Left cardiac atrium (tissue), 4 donors: ENCODE data around the gene FGGY. TPM values are rescaled to one million over a fixed set of nuclear protein-coding genes. Genes with fewer than 3 reads are reported as not detected.
"Not testable (repeated sequence)": the region's sequence is repeated elsewhere in the genome, so short reads cannot be mapped to it uniquely, and the experiment has no call there.

Source experiments
- ATAC-seq, 2 donors: fragments of 200-7000 bp; cut with Tn5 transposase; one replicate each; pipeline ENCODE4 v1.9.1; 2020; ENCODE audit warnings: mild to moderate bottlenecking in 2 of 2, moderate library complexity in 2 of 2
- DNase-seq: peaks from one replicate; pipeline ENCODE4 v3.0.0-alpha.2; 2020
- intact Hi-C, 2 donors: fragments of 100-400 bp; cut with DNase I; formaldehyde crosslinking; loops; one replicate each; pipeline versions ENCODE4 v1.14.1 to v1.15.1; 2022 to 2023
- total RNA-seq, 2 donors: library from RNA; stranded (reverse); fragmentation: NEBNext Ultra II Directional; extraction: Animal tissue kit (Norgen Biotek cat#: 25700); gene quantifications; one replicate each; pipeline ENCODE4 v1.2.1, GENCODE V29; 2021
- donor health status: DM: no; HTN: yes; CAD: no.
- donor health status: DM: no; HTN: yes; CAD: no; lungs with severe emphysema.
- donor health status: DM: yes; HTN: yes; CAD: no.
- donor health status: Dilated cardiomyopathy.

Gene FGGY
- total RNA-seq, 2 donors from 2014 or later = 14.0 to 21.6 TPM

- ATAC-seq (no peak), DNase-seq (no peak)
- intact Hi-C loops = no loop called here
Measured at GRCh38 chr1:59282951-59283350, 13.9 kb upstream of the FGGY start.

- DNase-seq (no peak), ATAC-seq (no peak)
- intact Hi-C loops = no loop called here
Measured at GRCh38 chr1:59285691-59286090, 11.2 kb upstream of the FGGY start.

- DNase-seq (no peak), ATAC-seq (no peak)
- intact Hi-C loops = no loop called here
Measured at GRCh38 chr1:59288046-59288445, 8.8 kb upstream of the FGGY start.

GRCh38 chr1:59289570-59289969 lies 7.3 kb upstream of the FGGY start:
- intact Hi-C loops = no loop called here
- no peak for ATAC-seq
- DNase-seq = no peak

DNA sequence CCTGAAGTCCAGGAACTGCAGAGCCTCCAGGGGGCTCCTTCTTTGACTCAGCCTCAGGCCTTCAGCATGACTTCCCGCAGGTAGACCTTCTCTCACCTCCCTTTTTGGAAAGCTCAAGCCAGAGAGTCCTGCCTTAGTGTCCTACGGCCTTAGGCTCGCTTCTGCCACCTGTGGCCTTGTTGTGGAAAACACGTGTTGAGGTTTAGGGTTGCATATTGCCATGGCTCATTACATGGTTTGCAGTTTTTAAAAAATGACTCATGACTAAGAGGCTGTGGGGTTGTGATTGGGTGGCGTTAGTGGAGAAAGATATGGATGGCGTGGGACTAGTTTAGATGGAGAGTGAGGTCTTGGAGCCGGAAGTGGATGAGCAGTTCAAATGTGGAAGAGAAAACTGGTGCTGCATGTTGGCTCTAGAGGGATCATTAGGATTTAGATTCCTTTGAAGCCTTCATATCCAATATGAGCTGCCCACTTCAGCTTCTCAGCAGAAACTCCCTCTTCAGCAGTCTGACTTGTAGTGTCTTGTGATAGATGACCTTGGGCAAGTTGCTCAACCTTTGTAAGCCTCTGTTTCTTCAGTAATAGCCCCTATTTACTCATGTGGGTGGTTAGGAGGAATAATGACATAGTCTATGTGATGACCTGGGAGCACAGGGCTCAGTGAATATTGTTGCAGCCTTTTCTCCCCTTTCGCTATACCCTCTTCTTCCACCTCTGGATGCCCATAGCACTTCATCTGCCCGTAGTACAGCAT lies 6.5 kb upstream of the FGGY start:
- intact Hi-C loops = loop anchor here (5.0 to 10.0 kb wide), 3 partner anchors 126 to 506 kb away; partner anchors contain the start of gene JUN (in 1 of the 2)
- ATAC-seq = peak; percentile 31 to 74

GRCh38 chr1:59291561-59291960 lies 5.3 kb upstream of the FGGY start:
- DNase-seq (no peak), ATAC-seq (no peak)

More for the DNA sequence above, 6.5 kb upstream of the FGGY start:
- DNase-seq = peak; percentile 37

DNA sequence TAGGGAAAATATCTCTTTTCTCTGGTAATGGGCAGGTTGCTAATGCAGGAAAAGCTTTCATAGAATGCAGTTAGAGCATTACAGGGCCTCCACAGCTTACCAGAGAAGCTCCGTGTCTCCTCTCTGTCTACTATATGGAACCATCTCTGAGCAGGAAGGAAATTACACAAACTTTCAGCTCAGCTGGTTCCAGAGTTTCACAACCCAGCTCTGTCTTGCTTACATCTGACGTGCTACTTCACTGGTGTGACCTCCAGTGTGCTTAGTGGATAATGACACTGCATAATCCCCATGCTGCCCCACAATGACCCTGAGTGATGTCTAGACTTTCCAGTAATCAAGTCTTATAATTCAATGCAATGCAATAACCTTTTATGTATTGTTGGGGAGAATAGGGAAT lies 4.3 kb upstream of the FGGY start:
- ATAC-seq (peak in 1 of 2 donors; percentile 5), DNase-seq (peak; percentile 42)
- intact Hi-C loops = loop anchor here (5.0 to 10.0 kb wide), 3 partner anchors 128 to 508 kb away; partner anchors contain the start of gene JUN (in 1 of the 2)

More at GRCh38 chr1:59291561-59291960, 5.3 kb upstream of the FGGY start:
- intact Hi-C loops = loop anchor here (5.0 to 10.0 kb wide), 3 partner anchors 127 to 507 kb away; partner anchors contain the start of gene JUN (in 1 of the 2)

GRCh38 chr1:59293206-59293605 lies 3.7 kb upstream of the FGGY start:
- no peak for ATAC-seq
- intact Hi-C loops = loop anchor here (5.0 to 10.0 kb wide), 3 partner anchors 128 to 508 kb away; partner anchors contain the start of gene JUN (in 1 of the 2)

DNA sequence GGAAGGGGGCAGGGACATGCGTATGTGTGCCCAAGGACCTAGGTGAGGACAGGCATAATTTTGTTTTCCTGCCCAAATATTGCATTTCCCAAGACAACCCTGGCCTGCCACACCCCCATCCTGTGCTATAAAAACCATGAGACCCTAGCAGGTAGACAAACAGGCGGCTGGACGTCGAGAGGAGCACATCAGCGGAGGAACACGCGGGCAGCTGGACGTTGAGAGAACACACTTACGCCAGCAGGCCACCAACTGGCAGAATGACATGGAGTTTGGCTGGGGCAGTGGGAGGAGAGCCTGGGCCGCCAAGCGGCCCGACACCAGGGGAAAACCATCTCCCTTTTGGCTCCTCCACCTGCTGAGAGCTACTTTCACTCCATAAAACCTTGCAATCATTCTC lies 3.0 kb upstream of the FGGY start:
- no peak for ATAC-seq
- intact Hi-C loops = loop anchor here (5.0 to 10.0 kb wide), 3 partner anchors 129 to 509 kb away; partner anchors contain the start of gene JUN (in 1 of the 2)

More at GRCh38 chr1:59293206-59293605, 3.7 kb upstream of the FGGY start:
- no peak for DNase-seq

DNA sequence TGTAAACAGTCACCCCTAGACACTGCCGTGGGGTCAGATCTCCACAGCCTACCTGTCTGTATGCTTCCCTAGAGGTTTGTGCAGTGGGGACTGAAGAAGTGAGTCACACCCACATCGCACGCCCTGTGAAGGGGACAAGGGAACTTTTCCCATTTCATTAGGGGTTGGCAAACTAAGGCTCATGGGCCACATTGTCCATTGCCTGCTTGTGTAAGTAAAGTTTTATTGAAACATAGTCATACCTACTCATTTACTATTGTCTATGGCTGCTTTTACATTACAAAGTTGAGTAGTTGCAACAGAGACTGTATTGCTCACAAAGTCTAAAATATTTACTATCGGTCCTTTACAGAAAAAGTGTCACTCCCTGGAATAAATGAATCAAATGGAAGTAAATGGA lies 2.5 kb upstream of the FGGY start:
- intact Hi-C loops = loop anchor here (5.0 to 10.0 kb wide), 3 partner anchors 130 to 510 kb away; partner anchors contain the start of gene JUN (in 1 of the 2)
- no peak for ATAC-seq
- DNase-seq = no peak

More for the DNA sequence above, 3.0 kb upstream of the FGGY start:
- no peak for DNase-seq

DNA sequence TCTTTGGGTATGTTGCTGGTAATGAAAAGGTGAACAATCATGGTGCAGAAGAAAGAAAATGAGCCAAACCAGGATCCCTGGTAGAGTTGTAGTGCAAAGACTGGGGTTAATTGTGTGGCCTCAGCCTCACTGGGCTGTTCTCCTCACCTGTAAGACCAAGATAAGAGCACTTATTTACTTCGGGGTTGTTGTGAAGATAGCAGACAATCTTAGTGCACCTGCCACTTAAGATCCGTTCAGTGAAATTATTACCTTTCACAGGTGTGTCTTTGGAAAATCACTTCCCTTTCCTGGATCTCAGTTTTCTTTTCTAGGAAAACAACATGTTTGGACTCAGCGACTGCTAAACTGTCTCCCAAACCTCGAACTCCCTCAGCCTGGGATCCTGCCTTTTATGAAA lies 1.3 kb upstream of the FGGY start:
- DNase-seq (no peak), ATAC-seq (no peak)
- intact Hi-C loops = loop anchor here (1.0 to 10.0 kb wide), 4 partner anchors 131 to 512 kb away; partner anchors contain the start of gene JUN (in 1 of the 2)

DNA sequence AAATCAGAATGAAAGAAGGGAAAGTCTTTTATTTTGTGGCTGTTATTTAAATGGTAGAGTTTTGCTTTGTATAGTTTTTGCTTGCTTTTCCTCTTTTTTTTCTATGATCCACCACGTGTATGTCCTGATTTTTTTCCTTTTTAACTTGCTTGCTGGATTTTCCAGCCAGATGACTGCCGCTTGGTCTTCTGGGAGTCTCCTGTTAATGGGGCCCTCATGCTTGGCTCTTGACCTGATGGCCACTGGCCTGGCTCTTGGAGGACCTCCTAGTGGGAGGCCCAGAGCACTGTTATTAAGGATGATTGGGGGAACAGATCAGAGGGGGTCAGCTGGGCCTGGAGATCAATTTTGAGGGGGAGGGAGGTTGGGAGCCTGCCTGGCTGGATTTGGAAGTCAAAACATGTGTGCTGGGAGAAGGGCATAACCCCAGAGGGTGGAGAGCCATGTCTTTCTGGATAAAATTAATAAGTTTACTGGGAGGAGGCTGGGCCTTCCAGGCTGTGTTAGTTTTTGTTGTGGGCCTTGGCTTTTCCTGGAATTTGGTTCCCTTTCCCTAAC lies 1.2 kb downstream of the FGGY start:
- intact Hi-C loops = loop anchor here (5.0 to 10.0 kb wide), 3 partner anchors 133 to 513 kb away; partner anchors contain the start of gene JUN (in 1 of the 2)
- no peak for DNase-seq
- peak in 1 of 2 donors; percentile 2 for ATAC-seq

DNA sequence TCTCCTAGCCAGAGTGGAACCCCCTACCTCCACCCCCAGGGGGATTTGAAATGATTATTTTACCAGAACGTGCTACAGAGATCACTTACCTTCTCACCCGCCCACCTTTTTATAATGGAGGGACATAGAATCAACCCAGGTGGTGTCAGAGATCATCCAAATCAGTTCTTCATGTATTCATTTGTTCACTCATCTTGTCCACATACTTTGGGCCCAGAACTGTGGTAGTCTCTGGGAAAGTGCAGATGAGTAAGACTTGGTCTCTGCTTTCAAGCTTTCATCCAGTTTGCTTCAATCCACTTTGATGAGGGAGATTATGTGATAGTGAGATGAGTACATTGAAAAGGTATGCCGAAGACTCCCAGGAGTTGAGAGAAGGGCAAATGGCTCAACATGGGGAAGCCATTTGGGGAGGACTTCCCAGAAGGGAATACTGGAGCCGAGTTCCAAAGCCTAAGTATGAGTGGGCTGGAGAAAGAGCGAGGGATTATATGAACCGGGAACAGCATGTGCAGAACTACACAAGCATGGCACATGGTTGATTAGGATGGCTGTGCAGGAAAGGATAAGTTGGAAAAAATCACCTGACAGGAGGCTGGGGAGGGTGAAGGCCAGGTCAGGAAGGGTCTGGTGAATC lies 1.9 kb downstream of the FGGY start:
- DNase-seq (no peak), ATAC-seq (no peak)
- intact Hi-C loops = loop anchor here (5.0 to 10.0 kb wide), 3 partner anchors 134 to 514 kb away; partner anchors contain the start of gene JUN (in 1 of the 2)

DNA sequence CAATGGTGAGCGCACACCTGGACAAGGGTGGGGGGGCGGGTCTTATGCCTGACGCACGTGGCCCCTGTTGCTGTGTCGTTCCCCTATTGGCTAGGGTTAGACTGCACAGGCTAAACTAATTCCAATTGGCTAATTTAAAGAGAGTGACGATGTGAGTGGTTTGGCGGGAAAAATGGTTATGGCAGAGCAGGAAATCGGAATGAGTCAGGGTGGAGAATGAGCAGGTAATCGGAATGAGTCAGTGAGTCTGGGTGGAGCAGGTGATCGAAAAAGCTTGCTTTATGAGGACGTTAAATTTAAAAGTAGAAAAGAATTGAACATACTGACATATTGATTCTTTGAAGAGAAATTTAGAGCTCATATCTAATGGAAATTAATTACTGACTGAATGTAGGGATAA lies 2.8 kb downstream of the FGGY start:
- DNase-seq, ATAC-seq: not testable (repeated sequence)
- intact Hi-C loops = loop anchor here (5.0 to 10.0 kb wide), 4 partner anchors 135 to 515 kb away; partner anchors contain the start of gene JUN (in 1 of the 2)

- intact Hi-C loops = loop anchor here in 1 of 2 donors (5.0 kb wide), 1 partner anchor 380 kb away; no protein-coding TSS in a partner anchor
- ATAC-seq (no peak), DNase-seq (no peak)
Measured at GRCh38 chr1:59302297-59302696, 5.4 kb downstream of the FGGY start.

- intact Hi-C loops = loop anchor here in 1 of 2 donors (5.0 kb wide), 1 partner anchor 379 kb away; no protein-coding TSS in a partner anchor
- ATAC-seq (no peak), DNase-seq (no peak)
Measured at GRCh38 chr1:59302871-59303270, 6.0 kb downstream of the FGGY start.

- intact Hi-C loops = no loop called here
- ATAC-seq (no peak), DNase-seq (no peak)
Measured at GRCh38 chr1:59305188-59305587, 8.3 kb downstream of the FGGY start.

GRCh38 chr1:59307591-59307990 lies 10.7 kb downstream of the FGGY start:
- DNase-seq (no peak), ATAC-seq (no peak)
- intact Hi-C loops = no loop called here

DNA sequence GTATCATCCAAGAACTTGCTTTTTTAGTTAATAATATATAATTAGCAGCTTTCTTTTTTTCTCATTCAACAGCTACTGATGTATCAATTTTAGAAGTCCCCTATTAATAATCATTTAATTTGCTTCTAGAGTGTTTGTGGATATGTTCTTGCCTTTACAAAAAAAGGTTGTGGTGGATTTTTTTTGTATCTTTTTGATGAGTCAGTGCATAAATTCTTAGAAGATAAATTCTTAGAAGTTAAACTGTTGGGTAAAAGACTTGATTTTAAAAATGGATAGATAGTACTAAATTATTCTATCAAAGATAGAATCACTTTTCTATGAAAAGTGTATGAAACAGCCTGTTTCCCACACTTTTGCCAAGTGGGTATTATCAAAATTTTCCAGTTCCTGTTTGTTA lies 11.9 kb downstream of the FGGY start:
- intact Hi-C loops = no loop called here
- no peak for ATAC-seq
- DNase-seq = no peak
